KBM-7 (cell line): ENCODE results near the gene CBX8.

ENCODE experiments used
- DNase-seq: peaks from one replicate; pipeline ENCODE4 v3.0.0-alpha.2; 2015
- in situ Hi-C: fragments of 300-500 bp; cut with MboI; formaldehyde crosslinking; loops from 2 replicates; pipeline ENCODE4 v1.14.3; 2020; ENCODE audit warnings: low sequenced_read_pairs, low pct_unique_long_range_greater_than_20kb, mixed read lengths

CBX8 gene

DNA sequence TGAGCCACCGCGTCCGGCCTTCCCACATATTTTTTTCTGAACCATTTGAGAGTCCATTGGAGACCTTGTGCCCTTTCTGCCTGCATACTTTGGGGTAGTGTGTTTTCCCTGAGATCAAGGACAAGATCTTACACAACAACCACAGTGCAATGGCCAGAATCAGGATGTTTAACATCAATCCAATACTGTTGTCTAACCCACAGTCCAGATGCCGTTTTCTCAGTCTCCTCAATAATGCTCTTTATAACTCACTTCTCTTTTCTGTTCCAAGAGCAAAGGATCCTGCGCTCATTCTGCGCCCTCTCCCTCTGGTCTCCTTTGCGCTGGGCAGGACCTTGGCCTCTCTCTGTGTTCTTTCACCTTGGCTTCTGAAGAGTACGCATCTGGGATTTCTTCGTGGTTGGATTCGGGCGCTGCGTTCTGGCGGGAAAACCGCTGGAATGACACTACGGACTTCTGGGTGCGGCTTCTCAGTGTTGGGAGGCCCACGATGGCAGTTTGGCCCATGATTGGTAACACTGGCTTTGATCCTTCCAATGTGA lies 25.8 kb upstream of the CBX8 start:
- in situ Hi-C loops, result no loop called here

DNA sequence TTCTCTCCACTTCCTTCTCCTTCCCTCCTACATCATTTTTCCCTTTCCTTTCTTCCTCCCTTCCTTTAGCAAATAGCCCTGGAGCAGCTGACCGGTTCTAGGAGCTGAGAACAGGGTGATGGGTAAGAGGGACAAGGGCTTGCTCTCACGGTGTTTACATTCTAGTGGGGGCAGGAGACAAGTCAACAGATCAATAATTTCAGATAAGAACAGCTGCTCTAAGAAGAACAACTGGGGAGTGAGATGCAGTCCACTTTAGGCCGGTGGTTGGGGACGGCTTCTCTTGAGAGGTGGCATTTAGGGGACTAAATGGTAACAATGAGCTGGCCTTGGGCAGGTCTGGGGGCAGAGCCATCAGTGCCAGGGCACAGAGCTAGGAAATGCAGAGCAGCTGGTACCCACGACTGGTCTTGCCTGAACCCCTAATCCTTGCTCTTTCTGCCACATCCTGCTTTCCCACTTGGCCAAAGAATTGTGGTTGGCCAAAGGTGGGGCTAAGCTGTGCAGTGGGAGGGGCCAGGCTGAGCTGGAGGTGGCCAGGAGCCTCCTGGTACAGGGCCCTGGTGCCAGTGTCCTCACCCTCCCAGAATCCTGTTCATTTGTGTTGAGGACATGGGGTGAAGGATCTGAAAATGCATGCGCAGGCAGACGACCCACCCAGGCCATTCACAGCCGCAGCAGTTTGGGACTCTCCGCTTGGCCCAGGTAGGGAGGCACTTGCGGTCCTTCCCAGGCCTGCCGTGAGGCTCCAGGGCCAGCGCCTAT lies 24.6 kb upstream of the CBX8 start:
- in situ Hi-C loops, result no loop called here
- DNase-seq, result no peak

More for the DNA sequence above, 25.8 kb upstream of the CBX8 start:
- DNase-seq, result no peak

DNA sequence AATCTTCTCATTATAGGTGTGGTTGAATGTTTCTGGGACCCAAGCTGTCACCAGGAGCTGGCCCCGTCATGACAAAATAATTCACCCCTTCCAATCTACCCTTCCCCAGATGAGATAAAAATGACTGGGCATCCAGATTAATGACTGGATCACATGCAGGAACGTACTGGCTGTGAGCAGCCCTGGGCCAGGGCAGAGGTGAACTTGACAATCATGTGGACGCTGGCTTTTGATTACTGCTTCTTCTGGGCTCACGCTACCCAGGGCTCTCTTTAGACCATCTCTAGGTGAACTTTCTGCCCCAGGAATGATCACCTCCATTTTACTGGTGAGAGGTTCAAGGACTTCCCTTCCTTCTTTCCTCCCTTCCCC lies 24.1 kb upstream of the CBX8 start:
- no peak for DNase-seq
- in situ Hi-C loops, result no loop called here

DNA sequence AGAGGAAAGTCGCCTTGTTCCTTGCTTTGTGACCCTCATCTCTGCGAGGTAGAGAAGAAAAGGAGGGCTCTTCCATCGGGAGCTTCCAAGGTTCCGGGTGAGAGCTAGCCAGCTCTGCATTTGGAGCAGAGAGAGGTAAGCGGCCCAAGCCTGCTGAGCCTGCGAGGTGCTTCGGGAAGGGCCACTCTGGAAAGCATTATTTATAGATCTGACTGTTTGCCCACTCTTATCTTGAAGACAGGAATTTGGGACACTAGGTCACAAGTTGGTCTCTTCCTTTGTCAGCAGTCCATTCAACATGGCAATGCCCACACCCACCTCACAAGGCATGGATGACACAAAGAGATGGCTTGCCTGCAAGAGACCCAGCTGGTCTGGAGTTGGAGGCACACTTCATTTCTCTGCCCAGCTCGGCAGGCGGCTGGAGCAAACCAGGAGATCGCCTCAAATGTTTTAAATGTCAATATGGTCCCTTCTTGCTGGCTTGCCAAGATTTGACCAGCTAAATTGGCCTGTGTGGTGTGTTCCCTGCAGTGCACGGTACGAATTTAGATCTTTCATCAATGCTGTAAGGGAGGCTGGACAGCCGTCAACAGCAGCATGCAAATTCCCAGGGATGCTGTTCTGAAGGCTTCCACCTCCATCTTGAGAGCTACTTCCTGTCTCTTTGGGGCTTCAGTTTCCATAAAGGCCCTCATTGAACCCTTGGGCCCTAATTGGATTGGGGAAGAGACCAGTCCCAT lies 22.8 kb upstream of the CBX8 start:
- in situ Hi-C loops, result no loop called here
- DNase-seq, result no peak

DNA sequence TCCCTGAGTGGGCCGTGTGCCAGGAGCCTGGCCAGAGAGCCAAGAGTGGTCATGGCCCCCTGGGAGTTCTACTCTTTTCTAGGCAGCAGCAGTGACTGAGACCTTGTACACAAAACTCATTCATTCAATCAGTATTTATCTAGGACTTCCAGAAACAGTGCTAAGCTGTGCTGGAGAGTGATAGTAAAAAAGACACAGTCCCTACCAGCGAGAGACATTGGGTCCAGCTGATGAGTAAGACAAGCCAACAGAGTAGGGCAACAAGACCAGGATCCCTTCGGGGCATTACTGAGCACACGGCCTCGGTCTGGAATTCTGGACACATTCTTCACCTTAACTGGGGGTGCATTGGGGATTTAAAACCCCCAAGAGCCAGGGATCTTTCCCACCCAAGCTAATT lies 22.2 kb upstream of the CBX8 start:
- no peak for DNase-seq
- in situ Hi-C loops, result no loop called here

DNA sequence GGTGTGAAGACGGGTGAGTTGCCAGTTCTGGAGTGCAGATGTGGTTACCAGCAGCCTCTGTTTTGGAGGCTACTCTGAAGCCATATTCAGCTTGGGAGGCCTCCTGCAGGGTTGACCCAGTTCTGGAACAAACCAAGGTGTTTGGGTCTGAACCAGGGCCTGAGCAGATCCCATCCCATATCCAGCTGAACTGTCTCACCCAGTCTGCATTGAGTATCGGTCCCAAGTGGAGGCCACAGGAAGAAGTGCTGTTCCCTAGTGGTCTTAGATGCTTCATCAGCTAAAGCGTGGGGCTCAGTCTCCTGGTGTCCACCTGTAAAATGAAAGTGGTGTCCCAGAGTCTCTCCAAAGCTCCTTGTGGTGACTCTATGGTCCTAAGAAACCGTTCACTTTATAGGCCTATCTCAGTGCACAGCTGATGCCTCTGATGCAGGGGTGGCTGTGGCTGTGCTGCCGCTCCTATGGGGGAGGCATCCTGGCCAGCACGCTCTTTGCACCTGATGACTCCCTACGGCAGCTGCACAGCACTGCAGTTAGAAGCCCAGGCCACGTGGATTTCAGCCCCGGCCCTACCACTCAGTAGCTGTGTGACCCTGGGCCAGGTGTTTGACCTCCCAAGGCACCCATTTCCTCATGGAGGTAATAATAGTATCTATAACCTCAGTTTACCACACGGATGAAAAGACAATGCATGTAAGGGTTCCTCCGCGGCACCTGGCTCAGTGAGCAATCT lies 21.3 kb upstream of the CBX8 start:
- no peak for DNase-seq
- in situ Hi-C loops, result no loop called here

DNA sequence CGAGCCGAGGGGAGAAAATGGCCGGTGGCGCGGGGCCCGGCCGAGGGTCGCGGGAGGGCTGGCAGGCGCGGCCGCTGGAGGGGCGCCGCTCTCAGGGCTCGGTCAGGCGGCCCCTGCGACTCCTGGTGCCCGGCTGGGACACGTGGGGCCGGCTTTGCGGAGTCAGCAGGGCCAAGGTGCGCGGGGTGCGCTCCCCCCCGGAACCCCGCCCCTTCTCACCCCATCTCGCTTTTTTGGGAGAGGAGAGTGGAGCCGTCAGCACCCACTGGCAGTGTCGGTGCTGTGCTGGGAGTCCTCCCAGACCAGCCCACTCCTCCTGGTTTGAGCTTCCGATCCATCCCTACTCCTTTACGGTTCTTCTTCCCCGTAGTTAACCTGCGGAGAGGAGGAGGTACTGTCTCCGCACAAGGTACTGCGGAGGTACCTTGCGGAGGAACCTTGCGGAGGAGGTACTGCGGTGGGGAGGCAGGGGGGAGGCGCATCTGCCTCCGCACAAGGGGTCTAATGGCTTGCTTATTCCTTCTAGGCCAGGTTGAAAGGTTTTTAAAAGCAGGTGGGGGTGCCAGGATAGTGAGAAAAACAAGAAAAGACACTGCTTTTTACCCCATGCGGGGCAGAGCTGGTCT lies 19.1 kb upstream of the CBX8 start:
- DNase-seq, result no peak
- in situ Hi-C loops, result no loop called here

DNA sequence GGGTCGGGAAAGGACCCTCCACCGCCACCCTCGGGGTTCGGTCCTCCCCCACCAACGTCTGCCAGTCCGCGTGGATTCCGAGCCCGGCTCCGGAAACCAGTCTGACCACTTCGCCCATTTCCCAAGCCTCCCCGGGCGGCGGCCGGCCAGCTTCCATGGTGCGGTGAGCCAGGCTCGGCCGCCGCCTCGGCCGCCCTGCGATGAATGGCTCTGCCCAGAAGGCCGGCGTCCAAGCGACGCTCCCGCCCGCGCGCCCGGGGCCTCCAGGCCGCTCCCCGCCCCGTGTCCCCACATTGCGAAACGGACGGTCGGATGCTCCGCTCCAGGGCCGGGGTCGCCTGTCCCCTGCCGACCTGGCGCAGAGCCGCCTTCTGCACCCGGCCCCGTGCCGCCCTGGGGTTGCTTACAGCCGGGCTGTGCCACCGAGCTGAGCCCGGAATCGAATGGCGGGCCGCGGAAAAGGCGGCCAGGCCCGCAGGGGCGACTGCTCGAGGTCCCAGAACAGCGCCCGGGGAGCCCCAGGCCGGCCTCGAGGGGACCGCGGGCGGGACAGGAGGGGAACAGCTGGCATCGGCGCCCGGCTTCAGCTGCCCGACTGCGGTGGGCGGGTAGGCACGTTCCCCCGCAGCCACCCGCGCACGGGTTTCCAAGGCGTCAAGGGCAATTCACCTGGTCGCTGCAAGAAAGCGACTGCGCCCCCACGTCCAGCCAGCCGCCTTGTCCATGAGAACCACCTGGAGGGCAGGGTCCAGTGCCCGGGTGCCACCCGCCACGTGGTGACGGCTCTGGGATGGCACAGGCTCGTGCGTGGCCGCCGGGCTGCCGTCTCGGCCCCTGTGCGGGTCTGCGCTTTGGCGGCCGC lies 18.3 kb upstream of the CBX8 start:
- DNase-seq, result no peak
- in situ Hi-C loops, result no loop called here

DNA sequence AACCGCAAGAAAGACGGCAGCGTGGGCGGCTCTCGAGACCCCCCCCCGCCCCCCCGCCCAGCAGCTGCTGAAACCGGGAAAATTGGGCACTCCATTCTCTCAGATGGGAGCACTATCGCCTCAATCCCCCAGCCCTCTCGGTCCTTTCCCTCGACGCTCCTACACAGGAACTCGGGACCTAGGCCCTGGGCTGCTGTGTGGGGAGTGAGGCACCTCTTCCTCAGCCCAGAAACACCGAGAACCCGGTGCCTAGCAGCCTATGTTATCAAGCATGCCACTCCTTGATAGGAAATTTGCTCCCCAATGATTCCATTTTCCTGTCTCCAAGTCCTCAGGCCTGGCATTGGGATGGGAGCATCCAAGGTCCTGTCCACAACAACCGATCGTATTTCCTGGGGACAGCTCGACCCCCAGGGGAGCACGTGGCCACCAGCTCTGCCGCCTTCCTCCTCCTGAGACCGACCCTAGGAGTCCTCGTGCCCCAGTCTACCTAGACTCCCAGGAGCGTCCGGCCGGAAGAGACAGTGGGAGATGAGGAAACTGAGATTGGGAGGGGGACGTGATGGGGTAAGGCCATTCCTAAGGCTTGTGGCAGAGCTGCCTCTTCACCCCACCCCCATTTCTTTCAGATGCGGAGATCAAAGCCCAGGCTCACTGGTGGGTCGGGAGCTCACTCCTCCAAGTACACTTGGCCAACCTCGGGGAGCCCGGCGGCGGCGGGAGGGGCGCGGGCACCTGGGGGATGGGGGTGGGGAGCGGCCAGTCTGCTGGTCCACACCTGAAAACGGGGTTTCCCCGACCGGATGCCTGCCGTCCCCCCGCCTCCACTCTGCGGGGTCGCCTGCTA lies 17.5 kb upstream of the CBX8 start:
- in situ Hi-C loops, result no loop called here
- no peak for DNase-seq

DNA sequence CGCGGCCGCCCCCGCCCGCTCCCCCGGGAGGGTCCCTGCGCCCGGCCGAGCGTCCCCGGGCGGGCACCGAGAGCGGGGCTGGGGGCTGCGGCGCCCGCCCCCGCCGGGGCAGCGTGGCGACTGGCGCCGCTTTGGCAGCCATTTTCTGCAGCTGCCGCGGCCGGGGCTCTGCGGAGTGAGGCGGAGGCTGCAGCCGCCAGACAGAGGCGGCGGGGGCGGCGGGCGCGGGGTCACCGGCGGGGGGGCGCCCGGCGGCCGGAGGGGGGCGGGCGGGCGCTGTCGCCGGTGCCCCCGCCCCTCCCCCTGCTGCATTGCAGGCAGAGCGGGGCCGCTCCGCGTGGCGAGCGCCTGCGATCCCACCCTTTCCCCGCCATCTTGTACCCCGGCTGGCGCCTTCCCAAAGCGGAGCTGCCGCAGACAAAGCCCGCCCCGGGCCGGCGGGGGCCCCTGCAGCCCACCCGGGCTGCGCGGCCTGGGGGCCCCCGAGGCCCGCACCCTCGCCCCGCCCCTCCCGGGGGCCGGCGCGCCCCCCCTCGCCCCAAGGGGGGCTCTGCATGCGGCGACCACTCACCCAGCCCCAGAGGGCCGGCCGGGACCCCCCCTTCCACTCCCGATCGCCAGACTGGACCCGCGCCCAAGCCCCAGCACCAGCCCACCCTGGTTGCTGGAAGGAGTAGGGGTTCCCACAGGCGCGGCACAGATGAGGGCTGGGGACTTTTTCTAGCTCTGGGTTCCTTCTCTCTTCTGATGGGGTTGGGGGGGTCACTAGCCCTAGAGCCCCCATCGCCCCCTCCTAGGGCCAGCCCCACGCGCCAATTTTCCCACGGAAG lies 16.6 kb upstream of the CBX8 start:
- no peak for DNase-seq
- in situ Hi-C loops, result no loop called here

DNA sequence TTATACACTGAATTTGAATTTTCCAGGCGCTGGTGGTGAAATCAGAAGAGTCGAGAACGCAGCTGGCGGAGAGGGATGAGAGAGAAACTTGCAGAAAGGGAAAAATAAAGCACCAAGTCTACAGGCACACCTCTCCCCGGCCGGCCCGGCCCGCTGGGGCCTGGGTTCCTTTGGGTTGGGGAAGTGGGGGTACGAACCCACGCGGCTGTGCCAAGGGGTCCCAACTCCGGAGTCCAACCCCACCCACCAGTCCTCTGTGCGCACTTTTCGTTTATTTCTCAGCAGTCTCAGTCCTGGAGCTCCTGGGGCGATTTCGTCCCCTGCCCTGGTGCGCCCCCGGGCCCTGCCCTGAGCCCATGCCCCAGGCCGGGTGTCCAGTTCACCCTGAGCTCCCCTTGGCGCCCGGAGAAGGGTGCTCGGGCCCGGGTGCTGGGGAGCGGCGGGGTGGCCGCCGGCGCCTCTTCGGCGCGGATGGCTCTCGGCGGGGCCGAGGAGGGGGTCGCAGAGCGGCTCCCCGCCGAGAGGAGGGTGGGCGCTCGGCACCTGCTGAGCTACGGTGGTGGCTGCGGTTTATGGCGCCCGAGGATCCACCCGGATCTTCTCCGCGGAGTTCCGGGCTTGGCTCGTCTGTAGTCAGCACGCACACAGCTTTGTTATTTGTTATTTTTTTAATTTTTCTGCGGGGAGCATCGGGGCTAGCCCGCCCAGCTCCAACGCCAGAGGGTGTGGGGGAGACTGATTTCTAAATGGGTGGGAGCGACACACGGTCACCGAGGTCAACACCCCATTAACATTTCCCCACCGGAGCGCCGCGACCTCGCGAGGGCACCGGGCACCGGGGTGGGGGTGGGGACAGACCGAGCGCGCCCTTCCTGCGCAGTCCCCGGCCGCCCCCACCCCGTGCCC lies 15.7 kb upstream of the CBX8 start:
- in situ Hi-C loops, result no loop called here
- DNase-seq, result no peak

DNA sequence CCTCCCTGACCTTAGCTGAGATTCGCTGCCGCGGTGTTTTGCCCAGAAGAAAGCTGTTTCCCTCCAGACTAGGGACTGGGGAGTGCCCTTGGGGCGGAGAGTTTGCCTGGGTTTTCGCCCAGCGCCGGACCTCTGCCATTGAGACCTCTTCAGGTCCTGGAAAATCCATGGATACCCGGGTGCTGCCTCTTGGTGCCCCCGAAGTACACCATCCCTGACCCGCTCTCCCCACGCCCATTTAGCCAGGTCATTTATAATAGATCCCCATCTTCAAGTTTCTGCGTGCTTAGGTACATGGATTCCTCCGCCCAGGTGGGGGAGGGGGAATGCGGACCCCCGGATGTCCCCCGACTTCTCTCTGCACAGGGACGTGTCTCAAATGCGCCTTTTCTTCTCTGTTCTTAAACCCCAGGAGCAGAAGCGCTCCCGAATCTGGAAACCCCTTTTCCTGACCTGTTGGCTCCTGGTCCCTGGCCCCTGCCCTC lies 15.0 kb upstream of the CBX8 start:
- DNase-seq, result no peak
- in situ Hi-C loops, result no loop called here

DNA sequence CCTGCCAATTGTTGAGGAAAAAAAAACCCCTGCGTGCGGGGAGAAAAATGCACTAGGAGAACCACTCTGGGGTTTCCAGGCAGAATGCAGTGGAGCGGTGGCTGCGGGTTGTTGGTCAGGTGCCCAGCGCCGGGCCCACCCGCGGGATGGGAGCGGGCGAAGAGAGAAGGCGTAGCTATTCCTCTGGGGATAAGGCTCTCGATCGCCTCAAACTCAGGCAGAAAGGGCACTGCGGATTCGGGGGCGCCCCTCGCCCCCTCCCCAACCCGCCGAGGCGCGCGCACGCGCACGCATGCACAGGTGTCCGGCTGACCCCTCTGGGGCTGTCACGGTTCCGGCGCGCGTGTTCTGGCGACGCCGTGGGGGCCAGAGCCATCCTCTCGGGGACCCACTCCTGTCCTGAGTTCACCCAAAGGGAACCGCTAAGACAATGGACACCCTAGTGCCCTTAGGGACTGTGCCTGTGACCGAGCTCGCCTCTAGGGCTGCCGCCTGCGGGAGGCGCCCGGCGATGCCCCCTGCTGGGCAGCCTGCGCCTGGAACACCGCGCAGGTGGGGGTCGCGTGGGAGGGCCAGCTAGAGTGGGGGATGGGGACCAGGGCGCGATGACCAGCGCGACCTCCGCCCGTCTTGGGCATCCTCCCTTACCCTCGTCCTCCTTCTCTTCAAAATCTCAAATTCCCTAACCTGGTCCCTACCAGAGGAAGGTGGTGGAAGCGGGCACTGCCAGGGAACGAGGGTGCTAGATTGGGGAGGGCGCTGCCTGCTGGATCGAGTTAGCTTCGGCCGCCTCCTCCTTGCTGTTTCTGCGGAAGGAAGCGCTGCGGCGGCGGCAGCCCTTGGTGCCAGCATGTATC lies 14.4 kb upstream of the CBX8 start:
- peak; percentile 75 for DNase-seq
- in situ Hi-C loops, result no loop called here

DNA sequence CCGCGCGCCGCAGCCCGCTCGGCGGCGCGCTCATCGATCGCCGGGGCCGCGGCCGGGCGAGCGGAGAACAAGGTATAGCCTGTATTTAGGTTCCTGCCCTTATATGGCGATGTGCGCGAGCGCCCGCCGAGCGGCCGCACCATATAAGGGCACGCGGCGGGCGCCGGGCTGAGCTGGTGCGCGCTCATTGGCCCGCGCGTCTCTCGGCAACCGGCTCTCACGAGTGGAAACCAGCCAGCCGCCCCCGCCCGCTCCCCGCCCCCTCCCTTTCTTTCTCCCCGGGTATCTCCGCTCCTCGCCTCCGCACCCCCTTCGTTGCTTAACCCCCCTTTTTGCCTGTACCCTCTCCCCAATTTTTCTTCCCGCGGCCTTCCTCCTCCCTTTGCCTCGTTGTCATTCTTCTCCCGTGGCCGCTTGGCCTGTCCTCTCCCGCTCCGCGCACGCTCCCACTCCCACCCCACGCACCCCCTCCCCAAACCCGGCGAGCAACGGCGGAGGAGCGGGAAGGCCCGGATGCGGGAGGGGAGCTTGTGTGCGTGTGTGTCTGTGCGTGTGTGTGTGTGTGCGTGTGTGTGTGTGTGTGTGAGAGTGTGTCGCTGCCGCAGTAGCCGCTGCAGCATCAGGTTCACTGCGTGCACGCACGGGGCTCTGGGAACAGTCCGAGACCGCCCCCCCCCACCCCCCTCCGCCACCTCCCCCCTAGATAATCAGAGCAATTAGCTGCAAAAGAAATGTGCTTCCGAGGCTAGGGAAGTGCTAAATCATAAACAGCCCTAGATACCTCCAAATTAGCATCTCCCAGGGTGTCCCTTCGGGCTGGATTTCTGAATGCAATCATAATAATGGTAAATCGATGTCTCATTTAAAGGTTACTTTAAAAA lies 13.5 kb upstream of the CBX8 start:
- in situ Hi-C loops, result no loop called here
- DNase-seq, result peak; percentile 79
